Measurements from ENCODE around the gene SWT1. TPM values are rescaled to one million over a fixed set of nuclear protein-coding genes. Genes with fewer than 3 reads are reported as not detected.
A peak's percentile ranks its signal among the peaks of the same experiment; 100 is the strongest.

The SWT1 gene, protein sequence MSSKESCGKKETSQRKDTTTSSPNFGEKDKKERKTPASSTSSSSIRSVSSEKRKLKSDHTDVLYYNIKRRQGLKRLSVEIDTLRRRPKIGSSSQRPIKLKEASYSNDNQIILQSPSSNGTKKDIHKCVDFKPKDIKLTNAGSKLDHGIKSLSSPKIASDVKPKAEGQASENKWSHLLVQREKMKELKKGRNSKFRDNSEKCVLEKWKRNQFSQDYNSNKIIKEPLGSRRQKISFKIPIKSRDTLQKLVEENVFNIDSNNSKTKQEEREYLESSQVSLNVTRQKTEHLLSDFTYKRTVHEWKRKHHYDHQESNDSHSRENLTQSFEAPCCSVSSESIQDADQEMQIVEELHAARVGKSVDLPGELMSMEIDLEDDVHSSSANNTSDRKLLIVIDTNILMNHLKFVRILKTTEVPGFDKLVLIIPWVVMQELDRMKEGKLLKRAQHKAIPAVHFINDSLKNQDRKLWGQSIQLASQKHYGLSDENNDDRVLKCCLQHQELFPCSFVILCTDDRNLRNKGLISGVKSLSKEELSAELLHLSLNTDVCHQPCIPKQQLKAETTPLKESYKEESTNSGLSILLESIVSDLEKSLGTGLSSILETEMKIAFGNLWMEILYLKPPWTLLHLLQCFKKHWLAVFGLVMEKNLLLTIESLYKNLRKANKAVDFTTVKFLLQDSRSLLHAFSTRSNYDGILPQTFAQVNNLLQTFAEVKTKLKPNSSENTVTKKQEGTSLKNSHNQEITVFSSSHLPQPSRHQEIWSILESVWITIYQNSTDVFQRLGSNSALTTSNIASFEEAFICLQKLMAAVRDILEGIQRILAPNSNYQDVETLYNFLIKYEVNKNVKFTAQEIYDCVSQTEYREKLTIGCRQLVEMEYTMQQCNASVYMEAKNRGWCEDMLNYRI
- total RNA-seq: 10 to 100 TPM; 12.8 to 22.9 TPM
- 1 to 10 TPM; 6.6 to 8.6 TPM for polyA plus RNA-seq (ENCODE audit: insufficient read length in 2 of 2)
- long read RNA-seq, donor 1: 0 reads
- long read RNA-seq, donor 2: 0 reads
- long read RNA-seq, donor 3: 0 reads
- long read RNA-seq, donor 4, partial matches to known transcripts: 0 of 1 reads
- long read RNA-seq, donor 4, other reads (novel, unspliced or antisense): 0 of 1 reads

DNA sequence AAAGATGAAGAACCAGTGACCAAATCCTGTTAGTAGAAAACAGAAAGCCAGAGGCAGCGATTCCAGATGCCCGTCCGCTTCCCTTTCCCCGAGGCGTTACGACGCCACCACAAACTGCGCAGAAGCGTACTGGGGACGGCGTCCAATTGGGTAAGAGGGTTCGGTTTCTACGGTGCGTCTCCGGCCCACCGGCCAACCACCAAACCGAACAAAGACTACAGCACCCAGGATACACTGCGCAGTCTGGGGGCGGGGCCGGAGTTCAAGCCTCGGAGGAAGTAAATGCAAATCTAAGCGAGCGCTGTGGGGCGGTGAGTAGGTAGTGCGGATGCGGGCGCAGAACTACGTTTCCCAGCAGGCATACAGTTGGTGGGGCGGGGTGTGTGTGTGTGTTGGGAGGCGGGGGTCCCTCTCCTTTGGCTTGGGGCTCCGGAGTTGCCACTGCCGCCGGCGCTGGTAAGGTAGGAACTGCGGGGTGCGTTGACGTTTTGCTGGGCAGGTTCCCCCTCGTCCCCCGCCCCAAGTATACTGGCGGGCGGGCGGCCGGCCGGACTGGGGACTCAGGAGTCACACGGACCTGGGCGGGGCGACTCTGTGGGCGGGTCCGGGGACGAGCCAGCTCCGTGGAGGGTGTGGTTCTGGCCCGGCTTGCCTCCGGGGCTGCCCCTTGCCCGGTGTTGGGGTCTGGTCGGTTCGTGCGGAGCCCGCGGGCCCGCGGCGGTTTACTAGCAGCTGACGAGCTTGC is at the start of gene SWT1, which contains the start of gene TRMT1L:
SWT1 (plus strand) TSS at position 314 of the 745 bp plus-strand sequence. CDS start 3,675 bp downstream, outside the sequence.
TRMT1L (minus strand) TSS at position 100 of the 745 bp plus-strand sequence. CDS start 241 bp downstream, outside the sequence.
- WGBS (ENCODE audit: insufficient coverage): 0% methylated on average over 52 of the region's 63 CpGs

DNA sequence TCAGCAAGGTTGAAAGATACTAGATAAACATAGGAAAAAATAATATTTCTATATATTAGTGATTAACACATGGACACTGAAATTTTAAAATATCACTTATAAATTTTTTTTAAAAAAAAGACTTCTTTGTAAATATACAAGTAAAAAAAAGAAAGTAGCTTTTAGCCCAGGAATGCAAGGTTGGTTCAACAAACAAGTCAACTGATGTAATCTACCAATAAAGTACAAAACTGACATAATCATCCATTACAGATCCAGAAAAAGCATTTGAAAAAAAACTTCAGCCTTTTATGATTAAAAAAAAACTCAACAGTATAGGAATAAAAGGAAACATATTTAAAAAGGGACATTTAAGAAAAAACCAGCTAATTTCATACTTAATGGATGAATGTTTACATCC is 48.6 kb upstream of the SWT1 start:
- H3K27me3 ChIP-seq (ENCODE audit: control insufficient read depth, insufficient read depth, low read length): no peaks in the 10 kb centered on the region
- no peak for DNase-seq (ENCODE audit: low read depth in 4 of 6, low spot score in 6 of 6)
- no peaks in the 10 kb centered on the region for H3K36me3 ChIP-seq (ENCODE audit: control insufficient read depth, insufficient read depth, low read length)
- peaks cover 9% of the 10 kb centered on the region for H3K9me3 ChIP-seq (ENCODE audit: control insufficient read depth, insufficient read depth, low read length)
- no peaks in the 10 kb centered on the region for H3K4me1 ChIP-seq (ENCODE audit: control insufficient read depth, insufficient read depth, low read length)
- H3K27ac ChIP-seq (ENCODE audit: low read depth, low read length): no peak overlapping the region
- H3K4me3 ChIP-seq (ENCODE audit: low read depth, low read length): no peak overlapping the region

More for the DNA sequence above, at the start of gene SWT1, which contains the start of gene TRMT1L:
- Histone ChIP-seq H3K9me3 (ENCODE audit: control insufficient read depth, insufficient read depth, low read length) (no peaks in the 10 kb centered on the region), H3K4me3 (ENCODE audit: low read depth, low read length) (peak within 1 kb of the TSS; percentile 99), H3K27ac (ENCODE audit: low read depth, low read length) (peak within 1 kb of the TSS; percentile 100), H3K36me3 (ENCODE audit: control insufficient read depth, insufficient read depth, low read length) (no peaks in the 10 kb centered on the region), H3K4me1 (ENCODE audit: control insufficient read depth, insufficient read depth, low read length) (no peaks in the 10 kb centered on the region), H3K27me3 (ENCODE audit: control insufficient read depth, insufficient read depth, low read length) (no peaks in the 10 kb centered on the region)
- peak; percentile 97 to 100 (median 100) for DNase-seq (ENCODE audit: low read depth in 4 of 6, low spot score in 6 of 6)

DNA sequence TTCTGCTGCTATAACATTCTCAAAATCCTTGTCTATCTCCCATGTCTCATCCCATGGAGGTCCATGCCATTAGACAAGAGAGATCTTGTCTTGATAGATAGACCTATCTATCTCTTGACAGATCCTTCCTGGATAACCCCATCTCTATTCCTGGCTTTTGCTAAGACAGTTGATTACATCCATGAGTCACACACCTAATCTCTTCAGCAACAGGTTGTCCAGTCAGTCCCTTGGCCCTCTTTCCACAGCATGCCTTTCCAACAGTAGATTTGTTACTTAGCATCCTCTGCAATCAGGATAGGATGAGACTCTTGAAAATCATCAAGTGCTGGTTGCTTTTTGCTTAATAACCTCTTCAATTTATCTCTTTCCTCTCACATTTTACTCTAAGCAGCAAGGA is 46.8 kb upstream of the SWT1 start:
- H3K4me1 ChIP-seq (ENCODE audit: control insufficient read depth, insufficient read depth, low read length): no peaks in the 10 kb centered on the region

DNA sequence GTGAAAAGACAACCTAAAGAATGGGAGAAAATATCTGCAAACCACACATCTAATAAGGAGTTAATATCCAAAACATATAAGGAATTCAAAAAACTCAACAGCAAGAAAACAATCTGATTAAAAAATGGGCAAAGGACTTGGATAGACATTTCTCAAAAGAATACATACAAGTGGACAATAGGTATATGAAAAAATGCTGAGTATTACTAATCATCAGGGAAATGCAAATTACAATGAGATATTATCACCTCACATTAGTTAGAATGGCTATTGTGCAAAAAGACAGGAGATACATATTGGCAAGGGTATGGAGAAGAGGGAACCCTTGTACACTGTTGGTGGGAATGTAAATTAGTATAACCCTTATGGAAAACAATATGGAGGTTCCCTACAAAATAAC is 45.1 kb upstream of the SWT1 start:
- H3K4me3 ChIP-seq (ENCODE audit: low read depth, low read length): no peak overlapping the region
- no peak overlapping the region for H3K27ac ChIP-seq (ENCODE audit: low read depth, low read length)
- H3K9me3 ChIP-seq (ENCODE audit: control insufficient read depth, insufficient read depth, low read length): peaks cover 9% of the 10 kb centered on the region
- peaks cover 2% of the 10 kb centered on the region for H3K36me3 ChIP-seq (ENCODE audit: control insufficient read depth, insufficient read depth, low read length)
- no peaks in the 10 kb centered on the region for H3K27me3 ChIP-seq (ENCODE audit: control insufficient read depth, insufficient read depth, low read length)
- H3K4me1 ChIP-seq (ENCODE audit: control insufficient read depth, insufficient read depth, low read length): no peaks in the 10 kb centered on the region
- DNase-seq (ENCODE audit: low read depth in 4 of 6, low spot score in 6 of 6): no peak

More for the DNA sequence above, 46.8 kb upstream of the SWT1 start:
- no peak overlapping the region for H3K4me3 ChIP-seq (ENCODE audit: low read depth, low read length)
- H3K9me3 ChIP-seq (ENCODE audit: control insufficient read depth, insufficient read depth, low read length): peaks cover 9% of the 10 kb centered on the region
- H3K36me3 ChIP-seq (ENCODE audit: control insufficient read depth, insufficient read depth, low read length): peaks cover 2% of the 10 kb centered on the region
- DNase-seq (ENCODE audit: low read depth in 4 of 6, low spot score in 6 of 6): no peak
- no peak overlapping the region for H3K27ac ChIP-seq (ENCODE audit: low read depth, low read length)
- H3K27me3 ChIP-seq (ENCODE audit: control insufficient read depth, insufficient read depth, low read length): no peaks in the 10 kb centered on the region

DNA sequence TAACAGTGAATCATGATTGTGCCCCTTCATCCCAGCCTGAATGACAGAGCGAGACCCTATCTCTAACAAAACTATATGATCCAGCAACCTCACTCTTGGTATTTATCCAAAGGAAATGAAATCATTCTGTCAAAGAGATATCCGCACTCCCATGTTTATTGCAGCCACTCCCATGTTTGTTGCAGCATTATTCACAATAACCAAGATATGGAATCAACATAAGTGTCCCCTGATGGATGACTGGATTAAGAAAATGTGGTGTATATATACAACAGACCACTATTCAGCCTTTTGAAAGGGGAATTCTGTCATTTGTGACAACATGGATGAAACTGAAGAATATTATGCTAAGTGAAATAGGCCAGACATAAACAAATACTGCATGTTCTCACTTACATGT is 44.6 kb upstream of the SWT1 start:
- no peak for DNase-seq (ENCODE audit: low read depth in 4 of 6, low spot score in 6 of 6)

DNA sequence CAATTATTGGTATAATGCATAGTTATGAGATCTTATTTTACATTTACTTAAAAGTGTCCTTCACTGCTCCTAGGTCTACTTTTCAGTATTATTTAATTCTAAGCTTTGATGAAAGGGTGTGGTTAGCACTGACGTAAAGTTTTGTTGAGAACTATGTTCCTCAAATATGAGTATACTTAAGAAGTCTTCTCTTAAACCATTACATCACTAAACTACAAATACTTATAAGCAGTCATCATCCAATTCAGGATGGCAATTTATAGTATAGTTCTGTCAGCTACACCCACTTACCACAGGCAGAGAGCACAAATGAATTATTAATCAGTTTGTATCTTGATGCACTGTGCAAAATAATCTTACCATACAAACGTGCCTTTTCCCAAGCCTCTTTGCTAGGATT is 27.3 kb upstream of the SWT1 start:
- peaks cover 4% of the 10 kb centered on the region for H3K9me3 ChIP-seq (ENCODE audit: control insufficient read depth, insufficient read depth, low read length)
- no peaks in the 10 kb centered on the region for H3K27me3 ChIP-seq (ENCODE audit: control insufficient read depth, insufficient read depth, low read length)
- DNase-seq (ENCODE audit: low read depth in 4 of 6, low spot score in 6 of 6): no peak
- H3K4me3 ChIP-seq (ENCODE audit: low read depth, low read length): no peak overlapping the region
- H3K36me3 ChIP-seq (ENCODE audit: control insufficient read depth, insufficient read depth, low read length): peaks cover 33% of the 10 kb centered on the region
- no peaks in the 10 kb centered on the region for H3K4me1 ChIP-seq (ENCODE audit: control insufficient read depth, insufficient read depth, low read length)
- no CpG with 5 or more reads among the region's 2 CpGs for WGBS (ENCODE audit: insufficient coverage)
- no peak overlapping the region for H3K27ac ChIP-seq (ENCODE audit: low read depth, low read length)

More for the DNA sequence above, 44.6 kb upstream of the SWT1 start:
- no peaks in the 10 kb centered on the region for H3K27me3 ChIP-seq (ENCODE audit: control insufficient read depth, insufficient read depth, low read length)
- peaks cover 9% of the 10 kb centered on the region for H3K9me3 ChIP-seq (ENCODE audit: control insufficient read depth, insufficient read depth, low read length)
- no peak overlapping the region for H3K4me3 ChIP-seq (ENCODE audit: low read depth, low read length)
- WGBS (ENCODE audit: insufficient coverage): 80% methylated on average over 1 of the region's 2 CpGs
- peaks cover 2% of the 10 kb centered on the region for H3K36me3 ChIP-seq (ENCODE audit: control insufficient read depth, insufficient read depth, low read length)
- no peaks in the 10 kb centered on the region for H3K4me1 ChIP-seq (ENCODE audit: control insufficient read depth, insufficient read depth, low read length)
- H3K27ac ChIP-seq (ENCODE audit: low read depth, low read length): no peak overlapping the region

DNA sequence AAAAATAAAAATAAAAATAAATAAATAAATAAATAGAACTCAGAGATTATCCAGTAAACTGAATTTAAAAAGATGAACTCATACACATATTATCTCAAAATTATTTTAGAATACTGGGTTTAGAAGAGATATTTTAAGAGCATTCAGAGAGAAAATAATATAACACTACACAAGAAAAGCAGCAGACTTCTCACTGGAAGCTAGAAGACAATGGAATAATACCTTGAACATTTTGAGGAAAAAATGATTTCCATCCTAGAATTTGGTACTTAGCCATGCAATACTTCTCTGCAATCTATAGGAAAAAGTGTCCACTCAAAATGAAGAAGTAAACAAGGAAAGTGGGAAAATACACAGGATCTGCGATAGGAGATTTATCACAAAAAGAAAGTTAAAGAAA is 24.4 kb upstream of the SWT1 start:
- WGBS (ENCODE audit: insufficient coverage): no CpG with 5 or more reads among the region's 1 CpG
- DNase-seq (ENCODE audit: low read depth in 4 of 6, low spot score in 6 of 6): no peak
- H3K27ac ChIP-seq (ENCODE audit: low read depth, low read length): no peak overlapping the region
- H3K4me3 ChIP-seq (ENCODE audit: low read depth, low read length): no peak overlapping the region
- peaks cover 28% of the 10 kb centered on the region for H3K36me3 ChIP-seq (ENCODE audit: control insufficient read depth, insufficient read depth, low read length)
- peaks cover 4% of the 10 kb centered on the region for H3K9me3 ChIP-seq (ENCODE audit: control insufficient read depth, insufficient read depth, low read length)
- no peaks in the 10 kb centered on the region for H3K27me3 ChIP-seq (ENCODE audit: control insufficient read depth, insufficient read depth, low read length)
- H3K4me1 ChIP-seq (ENCODE audit: control insufficient read depth, insufficient read depth, low read length): no peaks in the 10 kb centered on the region

DNA sequence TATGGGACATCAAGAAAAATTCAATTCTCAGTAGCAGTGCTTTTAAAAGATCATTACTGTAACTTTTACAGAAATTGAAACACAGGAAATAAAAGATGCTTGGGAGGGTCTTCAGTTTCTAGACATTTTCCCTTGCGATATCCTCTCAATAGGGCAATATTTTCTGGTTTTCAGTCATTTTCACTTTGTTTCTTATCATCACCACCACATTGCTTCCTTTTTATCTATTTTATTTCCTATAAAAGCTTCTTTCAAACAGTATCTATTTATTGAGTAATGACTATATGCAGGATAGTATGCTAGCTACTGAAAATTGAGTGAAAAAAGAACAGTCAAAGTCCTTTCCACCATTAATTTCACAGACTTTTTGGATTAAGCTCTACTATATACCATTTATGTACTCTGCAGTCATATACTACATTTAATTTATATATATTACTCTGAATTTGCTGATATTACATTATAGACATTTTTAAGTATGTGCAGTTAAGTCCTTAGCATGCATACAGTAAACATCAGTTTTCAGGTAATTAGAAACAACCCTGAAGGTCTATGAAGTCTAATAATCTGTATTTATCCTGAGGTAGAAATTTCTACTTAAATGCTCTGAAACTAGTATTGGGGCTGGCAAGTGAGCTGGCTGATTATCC is 18.9 kb upstream of the SWT1 start:
- DNase-seq (ENCODE audit: low read depth in 4 of 6, low spot score in 6 of 6): peak in 1 of 6 donors; percentile 16
- peaks cover 15% of the 10 kb centered on the region for H3K36me3 ChIP-seq (ENCODE audit: control insufficient read depth, insufficient read depth, low read length)
- no peak overlapping the region for H3K27ac ChIP-seq (ENCODE audit: low read depth, low read length)
- no peaks in the 10 kb centered on the region for H3K4me1 ChIP-seq (ENCODE audit: control insufficient read depth, insufficient read depth, low read length)
- no CpG with 5 or more reads among the region's 1 CpG for WGBS (ENCODE audit: insufficient coverage)
- no peaks in the 10 kb centered on the region for H3K27me3 ChIP-seq (ENCODE audit: control insufficient read depth, insufficient read depth, low read length)
- H3K4me3 ChIP-seq (ENCODE audit: low read depth, low read length): no peak overlapping the region
- H3K9me3 ChIP-seq (ENCODE audit: control insufficient read depth, insufficient read depth, low read length): no peaks in the 10 kb centered on the region
